ENCODE results near the gene PBX4. TPM values are rescaled to one million over a fixed set of nuclear protein-coding genes. Genes with fewer than 3 reads are reported as not detected.
A peak's percentile ranks its signal among the peaks of the same experiment; 100 is the strongest.

Gene PBX4
- total and polyA plus RNA-seq, 2 donors (not counting 1 experiment from before 2014, with no cell fraction given): 11.7 TPM

- Mint-ChIP-seq H3K4me3 (no peak overlapping the region), H3K9me3 (ENCODE audit: insufficient read depth) (no peaks in the 10 kb centered on the region), H3K27me3 (no peaks in the 10 kb centered on the region), H3K27ac (peak overlapping the region; percentile 50), H3K4me1 (peaks cover 35% of the 10 kb centered on the region)
- Histone ChIP-seq H2AFZ (ENCODE audit: insufficient read depth, low read depth, low read length, poor library complexity, severe bottlenecking) (no peak overlapping the region), H3K9me3 (ENCODE audit: control extremely low read depth in 1 of 3, control insufficient read depth in 2 of 3, insufficient read depth in 1 of 3, low read length in 2 of 3) (no peaks in the 10 kb centered on the region), H3K9ac (ENCODE audit: low read length) (no peak overlapping the region), H4K20me1 (ENCODE audit: control insufficient read depth, insufficient read depth, low read length, poor library complexity, severe bottlenecking) (no peaks in the 10 kb centered on the region), H3K4me2 (replicated peaks; ENCODE audit: low read depth, low read length, poor library complexity, severe bottlenecking) (no peak overlapping the region), H3K27ac (ENCODE audit: low read length in 2 of 2) (no peak overlapping the region), H3K27me3 (replicated peaks in 1 of 4; ENCODE audit: control extremely low read depth in 1 of 4, control insufficient read depth in 3 of 4, insufficient read depth in 4 of 4, low read length in 3 of 4) (no peaks in the 10 kb centered on the region), H3K4me1 (ENCODE audit: control insufficient read depth in 2 of 2, insufficient read depth in 2 of 2, low read length in 2 of 2) (peaks cover 6 to 22% of the 10 kb centered on the region in 2 donors), H3K79me2 (ENCODE audit: control insufficient read depth, insufficient read depth, low read length) (no peaks in the 10 kb centered on the region), H3K4me3 (ENCODE audit: control extremely low read depth in 1 of 5, extremely low read depth in 1 of 5, insufficient read depth in 1 of 5, low read depth in 2 of 5, low read length in 4 of 5) (no peak overlapping the region), H3K36me3 (replicated peaks in 1 of 2; ENCODE audit: control extremely low read depth in 1 of 2, control insufficient read depth in 1 of 2, extremely low read depth in 1 of 2, insufficient read depth in 2 of 2, low read length in 1 of 2) (no peaks in the 10 kb centered on the region)
- ChIA-PET CTCF (no interaction called here), POLR2A (no interaction called here)
- ATAC-seq (ENCODE audit: low read depth): no peak
- intact Hi-C loops (cut with micrococcal nuclease): no loop called here
- WGBS (ENCODE audit: insufficient coverage): 100% methylated on average over 5 of the region's 10 CpGs
- TF ChIP-seq EZH2 (IDR thresholded peaks at IDR 0.05; ENCODE audit: borderline replicate concordance, insufficient read depth, low read depth, low read length, poor library complexity, severe bottlenecking) (no peak), CTCF (IDR thresholded peaks at IDR 0.05) (no peak)
- no peak for DNase-seq
These were observed 25.8 kb downstream of the PBX4 start for GRCh38 chr19:19592690-19593089.

GRCh38 chr19:19591133-19591825, 27.2 kb downstream of the PBX4 start:
- CTCF ChIA-PET: interaction anchor here (0.7 kb wide), 1 partner anchor 34 kb away, joined by 3 read pairs; no protein-coding TSS in a partner anchor
- no peaks in the 10 kb centered on the region for H4K20me1 ChIP-seq (ENCODE audit: control insufficient read depth, insufficient read depth, low read length, poor library complexity, severe bottlenecking)
- peaks cover 3 to 16% of the 10 kb centered on the region in 2 donors for H3K4me1 ChIP-seq (ENCODE audit: control insufficient read depth in 2 of 2, insufficient read depth in 2 of 2, low read length in 2 of 2)
- no peaks in the 10 kb centered on the region for H3K36me3 ChIP-seq (replicated peaks in 1 of 2; ENCODE audit: control extremely low read depth in 1 of 2, control insufficient read depth in 1 of 2, extremely low read depth in 1 of 2, insufficient read depth in 2 of 2, low read length in 1 of 2)
- peak overlapping the region; percentile 54 for H2AFZ ChIP-seq (ENCODE audit: insufficient read depth, low read depth, low read length, poor library complexity, severe bottlenecking)
- no peaks in the 10 kb centered on the region for H3K9me3 Mint-ChIP-seq (ENCODE audit: insufficient read depth)
- H3K4me3 ChIP-seq (ENCODE audit: control extremely low read depth in 1 of 5, extremely low read depth in 1 of 5, insufficient read depth in 1 of 5, low read depth in 2 of 5, low read length in 4 of 5): no peak overlapping the region
- no peak for TF ChIP-seq EZH2 (IDR thresholded peaks at IDR 0.05; ENCODE audit: borderline replicate concordance, insufficient read depth, low read depth, low read length, poor library complexity, severe bottlenecking)
- no peak for TF ChIP-seq CTCF (IDR thresholded peaks at IDR 0.05)
- peaks cover 27% of the 10 kb centered on the region for H3K4me1 Mint-ChIP-seq
- no peaks in the 10 kb centered on the region for H3K79me2 ChIP-seq (ENCODE audit: control insufficient read depth, insufficient read depth, low read length)
- peak overlapping the region; percentile 54 for H3K4me2 ChIP-seq (replicated peaks; ENCODE audit: low read depth, low read length, poor library complexity, severe bottlenecking)
- no peaks in the 10 kb centered on the region for H3K9me3 ChIP-seq (ENCODE audit: control extremely low read depth in 1 of 3, control insufficient read depth in 2 of 3, insufficient read depth in 1 of 3, low read length in 2 of 3)
- H3K27me3 Mint-ChIP-seq: no peaks in the 10 kb centered on the region
- peak overlapping the region; percentile 96 for H3K27ac Mint-ChIP-seq
- no peaks in the 10 kb centered on the region for H3K27me3 ChIP-seq (replicated peaks in 1 of 4; ENCODE audit: control extremely low read depth in 1 of 4, control insufficient read depth in 3 of 4, insufficient read depth in 4 of 4, low read length in 3 of 4)
- H3K4me3 Mint-ChIP-seq: peak overlapping the region; percentile 77
- ATAC-seq (ENCODE audit: low read depth) (peak; percentile 83), DNase-seq (peak; percentile 72)
- H3K27ac ChIP-seq (ENCODE audit: low read length in 2 of 2): peak overlapping the region; percentile 83
- POLR2A ChIA-PET: no interaction called here
- intact Hi-C loops (cut with micrococcal nuclease): no loop called here
- no peak overlapping the region for H3K9ac ChIP-seq (ENCODE audit: low read length)
- WGBS (ENCODE audit: insufficient coverage): 62% methylated on average over 10 of the region's 13 CpGs
